Adipose tissue (tissue), 3 donors: Measurements from ENCODE around the gene GAPDHS. TPM values are rescaled to one million over a fixed set of nuclear protein-coding genes. Genes with fewer than 3 reads are reported as not detected.

Source experiments
- H3K27ac ChIP-seq: one replicate; pipeline ENCODE4 v1.5.1; 2013; ENCODE audit warnings: low read depth, low read length
- WGBS, 3 donors: extraction: QIAGEN DNeasy Blood & Tissue Kit; methylation state at CpG; one replicate each; pipeline ENCODE4 v1.1.7; 2013; 5-methylcytosine and 5-hydroxymethylcytosine counted together
- polyA plus RNA-seq, 3 donors: library from polyadenylated mRNA; stranded (reverse); fragments of 200-250 nt; gene quantifications; one replicate each; pipeline ENCODE4 v1.2.3, GENCODE V29; 2013
- donor health status: healthy with polysubstance abuse.
- donor health status: Bipolar disorder and iron deficiency.
- donor health status: healthy.

Gene GAPDHS
- polyA plus RNA-seq, 3 donors, result not detected

DNA sequence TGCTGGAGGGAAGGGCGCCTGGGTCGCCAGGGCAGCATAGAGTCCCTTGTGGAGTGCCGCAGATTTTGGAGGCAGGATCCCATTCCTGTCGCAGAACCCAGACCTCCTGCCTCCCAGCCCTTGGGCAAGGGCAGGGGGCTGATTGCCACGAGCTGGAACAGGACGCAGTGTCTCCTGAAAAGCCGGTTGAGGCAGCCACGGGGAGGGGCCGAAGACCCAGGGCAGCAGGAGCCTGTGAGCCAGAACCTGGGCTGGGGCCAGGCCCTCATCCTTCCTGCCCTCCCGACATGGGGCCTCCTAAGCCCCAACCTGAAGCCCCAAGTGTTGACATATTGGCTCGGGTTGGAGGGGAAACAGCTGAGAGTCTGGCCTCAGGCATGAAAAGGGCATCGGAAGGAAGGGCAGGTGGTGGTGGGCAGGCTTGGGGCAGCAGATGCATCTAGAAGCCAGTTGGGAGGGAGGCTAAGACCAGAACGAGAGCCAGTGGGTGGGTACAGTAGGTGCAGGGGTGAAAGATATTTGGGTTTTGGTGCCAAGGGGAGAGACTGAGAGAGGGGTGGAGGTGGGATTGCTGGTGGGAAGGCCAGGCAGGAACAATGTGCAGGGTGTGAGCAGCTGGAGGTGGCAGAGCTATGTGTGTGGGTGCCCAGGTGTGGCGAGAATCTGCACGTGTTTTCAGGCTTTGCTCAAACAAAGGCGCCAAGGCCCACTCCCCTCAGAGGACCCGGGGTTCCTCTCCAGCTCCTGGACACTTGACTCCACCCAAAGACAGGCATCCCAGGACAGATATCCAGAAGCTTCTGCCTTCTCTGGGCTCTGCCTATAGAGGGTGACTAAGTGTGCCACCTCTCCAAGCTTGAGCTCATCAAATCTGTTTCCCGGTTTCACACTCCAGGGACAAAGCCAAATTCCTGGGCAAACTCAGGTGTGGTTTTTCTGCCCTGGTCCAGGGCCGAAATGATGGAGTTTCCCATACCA, 3.7 kb upstream of the GAPDHS start:
- no peak overlapping the region for H3K27ac ChIP-seq
- 47 to 52% (median 50%) methylated on average over 19 of the region's 19 CpGs for WGBS, 3 donors

- WGBS, 3 donors, result 42 to 63% (median 61%) methylated on average over 6 of the region's 6 CpGs
- no peak overlapping the region for H3K27ac ChIP-seq
Measured at GRCh38 chr19:35531291-35531690, 2.0 kb upstream of the GAPDHS start.

DNA sequence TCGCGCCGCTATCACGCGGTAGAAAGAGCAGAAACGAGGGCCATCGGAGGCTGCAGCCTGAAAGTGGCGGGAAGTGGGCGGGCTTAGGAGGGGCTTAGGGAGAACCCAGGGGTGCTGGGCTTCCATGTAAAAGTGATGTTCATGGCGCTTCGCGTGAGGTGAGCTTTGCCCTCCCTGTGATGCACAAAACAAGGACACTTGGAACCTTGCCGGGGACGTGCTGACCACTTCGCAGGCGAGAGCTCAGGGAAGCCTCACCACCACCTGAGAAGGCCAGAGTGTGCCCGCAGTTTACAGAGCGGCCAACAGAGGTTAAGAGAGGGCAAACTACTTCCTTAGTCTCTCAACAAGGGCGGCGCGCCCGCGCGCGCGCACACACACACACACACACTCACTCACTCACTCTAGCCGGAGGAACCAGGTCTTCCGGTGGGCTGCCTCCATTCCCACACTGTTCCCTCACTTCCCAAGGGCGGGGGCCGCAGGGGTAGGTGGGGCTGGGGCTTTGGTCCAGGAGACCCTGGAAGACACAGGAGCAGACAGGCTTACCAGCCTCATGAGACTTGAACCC, 651 bp downstream of the GAPDHS start:
- H3K27ac ChIP-seq, result no peak overlapping the region
- WGBS, 3 donors, result 2 to 3% (median 2%) methylated on average over 28 to 30 of the region's 30 CpGs

DNA sequence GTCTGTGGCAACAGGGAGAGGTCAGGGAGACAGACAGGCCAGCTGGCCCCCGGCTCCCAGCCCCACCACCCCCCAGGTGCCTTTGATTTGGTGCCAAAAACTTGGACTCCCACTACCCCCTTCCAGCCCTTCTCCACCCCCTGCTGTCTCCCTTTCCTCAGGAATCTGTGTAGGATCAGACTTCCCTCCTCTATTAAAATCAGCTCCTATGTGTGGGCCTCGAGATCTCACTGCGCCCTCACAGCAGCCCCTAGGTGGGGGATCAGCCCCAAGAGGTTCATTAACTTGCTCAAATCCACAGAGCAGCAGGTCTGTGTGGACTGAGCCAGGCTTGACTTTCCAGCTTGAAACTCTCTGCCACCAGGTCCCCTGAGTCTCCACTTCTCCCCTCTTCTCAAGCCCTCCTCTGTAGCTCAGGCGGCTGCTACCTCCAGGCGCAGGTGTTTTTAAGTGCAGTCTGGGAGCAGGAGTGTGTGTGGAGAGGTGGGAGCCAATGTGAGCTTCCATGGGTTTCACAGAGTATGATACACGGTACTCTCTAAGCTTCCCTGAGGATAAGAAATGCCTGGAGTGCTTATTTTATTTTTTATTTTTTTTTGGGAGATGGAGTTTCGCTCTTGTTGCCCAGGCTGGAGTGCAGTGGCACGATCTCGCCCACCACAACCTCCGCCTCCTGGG, 1.7 kb downstream of the GAPDHS start:
- WGBS, 3 donors, result 68 to 78% (median 70%) methylated on average over 10 of the region's 10 CpGs
- no peak overlapping the region for H3K27ac ChIP-seq

GRCh38 chr19:35539314-35539713, 6.1 kb downstream of the GAPDHS start:
- 75 to 87% (median 77%) methylated on average over 6 of the region's 6 CpGs for WGBS, 3 donors
- H3K27ac ChIP-seq, result no peak overlapping the region

- WGBS, 3 donors, result 82 to 93% (median 91%) methylated on average over 12 of the region's 12 CpGs
Measured at GRCh38 chr19:35539850-35540249, 6.6 kb downstream of the GAPDHS start.

GRCh38 chr19:35540356-35540927, 7.2 kb downstream of the GAPDHS start:
- 69 to 74% (median 71%) methylated on average over 7 of the region's 7 CpGs for WGBS, 3 donors
- H3K27ac ChIP-seq, result no peak overlapping the region

More at GRCh38 chr19:35539850-35540249, 6.6 kb downstream of the GAPDHS start:
- no peak overlapping the region for H3K27ac ChIP-seq

GRCh38 chr19:35542209-35542608, 9.0 kb downstream of the GAPDHS start:
- 94 to 96% (median 94%) methylated on average over 11 of the region's 11 CpGs for WGBS, 3 donors
- H3K27ac ChIP-seq, result no peak overlapping the region

DNA sequence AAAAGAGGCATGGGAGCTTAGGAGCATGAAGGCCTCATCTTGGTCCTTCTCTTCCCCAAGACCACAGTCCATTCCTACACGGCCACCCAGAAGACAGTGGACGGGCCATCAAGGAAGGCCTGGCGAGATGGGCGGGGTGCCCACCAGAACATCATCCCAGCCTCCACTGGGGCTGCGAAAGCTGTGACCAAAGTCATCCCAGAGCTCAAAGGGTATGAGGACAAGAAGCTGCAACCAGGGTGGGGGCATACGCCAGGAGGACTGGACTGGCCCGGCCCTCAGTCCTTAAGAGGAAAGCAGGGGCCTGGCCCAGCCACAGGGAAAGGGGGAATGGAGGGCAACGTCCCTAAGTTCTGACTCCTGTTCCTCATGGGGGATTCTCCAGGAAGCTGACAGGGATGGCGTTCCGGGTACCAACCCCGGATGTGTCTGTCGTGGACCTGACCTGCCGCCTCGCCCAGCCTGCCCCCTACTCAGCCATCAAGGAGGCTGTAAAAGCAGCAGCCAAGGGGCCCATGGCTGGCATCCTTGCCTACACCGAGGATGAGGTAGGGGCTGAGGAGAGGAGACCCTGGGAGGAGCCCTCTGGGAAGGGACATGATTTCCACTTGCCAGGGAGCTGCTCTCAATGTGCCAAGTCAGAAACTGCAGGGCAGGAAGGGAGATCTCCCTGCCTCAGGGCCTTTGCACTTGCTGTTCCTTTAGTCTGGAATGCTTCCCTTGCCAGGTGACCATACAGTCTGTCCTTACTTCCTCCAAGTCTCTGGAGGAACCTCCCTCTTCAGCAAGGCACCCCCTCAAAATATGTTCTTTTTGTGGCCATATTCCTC, 10.2 kb downstream of the GAPDHS start:
- WGBS, 3 donors, result 95 to 99% (median 97%) methylated on average over 15 of the region's 15 CpGs
- H3K27ac ChIP-seq, result no peak overlapping the region

DNA sequence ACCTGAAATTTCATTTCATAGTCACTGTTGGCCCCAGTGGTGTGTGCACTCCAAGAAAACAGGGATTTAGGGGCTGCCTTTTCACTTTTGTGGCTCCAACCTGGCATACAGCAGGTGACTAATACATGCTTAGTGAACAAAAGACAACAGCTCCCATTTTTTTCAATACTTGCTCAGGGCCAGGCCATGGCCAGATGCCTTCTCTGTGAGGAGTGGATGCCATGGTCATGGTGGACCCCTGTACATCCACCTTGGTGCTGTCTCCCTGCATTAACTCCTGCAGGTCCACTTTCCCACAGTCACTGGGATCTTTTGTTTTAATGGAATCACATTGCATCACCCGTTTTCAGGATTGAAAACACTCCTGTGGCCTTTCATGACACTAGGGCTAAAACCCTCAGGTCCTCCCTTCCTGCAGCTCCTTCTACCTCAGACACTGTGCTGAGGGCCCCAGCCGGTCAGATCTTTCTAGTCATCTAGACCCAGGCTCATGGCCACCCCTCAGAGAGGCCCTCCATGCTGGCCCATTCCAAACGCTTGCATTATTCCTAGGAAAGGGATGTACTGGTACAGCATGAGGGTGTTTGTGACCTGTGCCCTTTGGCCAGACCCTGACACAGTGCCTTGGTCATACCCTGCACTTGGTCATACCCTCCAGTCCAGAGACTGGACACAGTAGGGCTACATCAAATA, 11.0 kb downstream of the GAPDHS start:
- H3K27ac ChIP-seq, result no peak overlapping the region
- 80 to 83% (median 82%) methylated on average over 3 of the region's 3 CpGs for WGBS, 3 donors

GRCh38 chr19:35545001-35545854, 12.0 kb downstream of the GAPDHS start, which contains the start of gene TMEM147:
Gene TMEM147, plus strand, starts transcription at chr19:35545626. Its CDS starts 114 bp downstream, at chr19:35545740.
- WGBS, 3 donors, result 0 to 1% (median 1%) methylated on average over 74 to 85 of the region's 85 CpGs
- no peak within 1 kb of the TSS for H3K27ac ChIP-seq

GRCh38 chr19:35545855-35546381, 12.7 kb downstream of the GAPDHS start:
- H3K27ac ChIP-seq, result no peak overlapping the region

DNA sequence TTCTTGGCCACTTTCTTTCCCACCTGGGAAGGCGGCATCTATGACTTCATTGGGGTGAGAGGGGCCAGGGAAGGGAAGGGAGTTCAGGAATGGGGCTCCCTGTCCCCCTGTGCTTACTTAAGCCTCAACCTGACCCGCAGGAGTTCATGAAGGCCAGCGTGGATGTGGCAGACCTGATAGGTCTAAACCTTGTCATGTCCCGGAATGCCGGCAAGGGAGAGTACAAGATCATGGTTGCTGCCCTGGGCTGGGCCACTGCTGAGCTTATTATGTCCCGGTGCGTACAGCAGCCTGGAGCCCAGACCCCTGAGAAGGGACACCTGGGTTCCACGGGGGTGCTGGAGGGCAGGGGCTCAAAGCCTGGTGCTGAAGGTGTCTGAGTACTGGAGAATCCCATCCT, 13.3 kb downstream of the GAPDHS start:
- no peak overlapping the region for H3K27ac ChIP-seq
- WGBS, 3 donors, result 59 to 92% (median 86%) methylated on average over 8 of the region's 8 CpGs

More at GRCh38 chr19:35545855-35546381, 12.7 kb downstream of the GAPDHS start:
- WGBS, 3 donors, result 1 to 5% (median 2%) methylated on average over 23 to 27 of the region's 27 CpGs

DNA sequence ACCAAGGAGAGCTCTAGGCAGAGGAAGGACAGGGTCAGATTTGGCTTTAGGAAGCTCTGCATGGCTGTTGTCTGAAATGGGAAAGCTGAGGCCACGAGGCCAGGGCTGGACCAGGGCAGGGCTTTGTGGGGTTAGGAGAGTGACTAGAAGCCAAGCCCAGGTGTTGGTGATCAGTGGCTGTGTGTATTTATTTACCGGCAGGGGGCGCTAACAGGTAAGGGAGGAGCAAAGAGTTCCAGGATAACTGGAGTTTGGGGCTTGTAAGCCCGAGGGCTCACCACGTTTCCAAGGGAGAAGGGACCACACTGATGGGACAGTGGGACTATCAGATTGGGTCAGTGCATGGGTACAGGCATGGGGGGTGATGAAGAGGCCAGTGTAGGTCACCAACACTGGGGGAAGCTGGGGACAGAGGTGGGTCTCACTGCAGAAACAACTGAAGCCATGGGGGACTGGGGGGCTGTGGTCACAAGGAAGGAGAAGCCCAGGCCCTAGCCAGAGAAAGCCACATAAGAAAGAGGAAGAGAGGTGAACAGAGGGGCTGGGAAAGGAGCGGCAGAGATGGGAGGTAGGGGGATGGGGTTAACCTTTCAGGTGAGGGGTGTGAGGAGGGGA, 16.0 kb downstream of the GAPDHS start:
- H3K27ac ChIP-seq, result no peak overlapping the region
- 12 to 23% (median 22%) methylated on average over 6 of the region's 6 CpGs for WGBS, 3 donors

- 36 to 91% (median 88%) methylated on average over 15 of the region's 15 CpGs for WGBS, 3 donors
- H3K27ac ChIP-seq, result no peak overlapping the region
Measured at GRCh38 chr19:35549879-35550523, 16.7 kb downstream of the GAPDHS start.
